Measurements from ENCODE around the gene PCCB. TPM values are rescaled to one million over a fixed set of nuclear protein-coding genes. Genes with fewer than 3 reads are reported as not detected.

PCCB gene
- total and polyA plus RNA-seq, 7 experiments from 2014 or later = 13.6 to 30.9 (median 19.3) TPM

GRCh38 chr3:136293279-136293678, 43.1 kb downstream of the PCCB start:
- no peak overlapping the region for H3K27ac Mint-ChIP-seq
- Histone ChIP-seq H3K9me3 (ENCODE audit: control insufficient read depth in 2 of 3, low read length in 3 of 3) (no peaks in the 10 kb centered on the region), H3K27ac (ENCODE audit: low read depth, low read length) (no peak overlapping the region), H3K27me3 (ENCODE audit: control insufficient read depth in 2 of 2, insufficient read depth in 2 of 2, low read length in 2 of 2) (no peaks in the 10 kb centered on the region), H3K4me3 (ENCODE audit: low read length) (no peak overlapping the region), H3K4me1 (ENCODE audit: control insufficient read depth in 2 of 2, insufficient read depth in 2 of 2, low read length in 2 of 2) (no peaks in the 10 kb centered on the region), H3K36me3 (ENCODE audit: control insufficient read depth in 2 of 3, insufficient read depth in 3 of 3, low read length in 3 of 3) (peaks cover 0 to 43% (median 0%) of the 10 kb centered on the region in 3 experiments)
- H3K27me3 Mint-ChIP-seq = no peaks in the 10 kb centered on the region
- DNase-seq (no peak), ATAC-seq (no peak)
- POLR2A ChIA-PET = no interaction called here
- H3K4me1 Mint-ChIP-seq = peaks cover 0 to 7% (median 5%) of the 10 kb centered on the region in 7 donors
- CTCF ChIA-PET = no interaction called here
- no peaks in the 10 kb centered on the region for H3K9me3 Mint-ChIP-seq
- peaks cover 11 to 72% (median 47%) of the 10 kb centered on the region in 5 donors for H3K36me3 Mint-ChIP-seq
- intact Hi-C loops (cut with micrococcal nuclease) = no loop called here
- no peak overlapping the region for H3K4me3 Mint-ChIP-seq

- H3K9me3 Mint-ChIP-seq = no peaks in the 10 kb centered on the region
These were observed 44.0 kb downstream of the PCCB start for GRCh38 chr3:136294176-136294575.

GRCh38 chr3:136296960-136297359, 46.8 kb downstream of the PCCB start:
- Histone ChIP-seq H3K4me1 (ENCODE audit: control insufficient read depth in 2 of 2, insufficient read depth in 2 of 2, low read length in 2 of 2) (no peaks in the 10 kb centered on the region), H3K27me3 (ENCODE audit: control insufficient read depth in 2 of 2, insufficient read depth in 2 of 2, low read length in 2 of 2) (no peaks in the 10 kb centered on the region), H3K36me3 (ENCODE audit: control insufficient read depth in 2 of 3, insufficient read depth in 3 of 3, low read length in 3 of 3) (peaks cover 0 to 66% (median 15%) of the 10 kb centered on the region in 3 experiments), H3K9me3 (ENCODE audit: control insufficient read depth in 2 of 3, low read length in 3 of 3) (no peaks in the 10 kb centered on the region), H3K4me3 (ENCODE audit: low read length) (no peak overlapping the region), H3K27ac (ENCODE audit: low read depth, low read length) (no peak overlapping the region)
- intact Hi-C loops (cut with micrococcal nuclease) = no loop called here
- POLR2A ChIA-PET = no interaction called here
- Mint-ChIP-seq H3K36me3 (peaks cover 13 to 65% (median 53%) of the 10 kb centered on the region in 5 donors), H3K4me1 (peaks cover 0 to 3% (median 0%) of the 10 kb centered on the region in 7 donors), H3K27me3 (no peaks in the 10 kb centered on the region), H3K27ac (peak overlapping the region in 1 of 9 donors; percentile 18), H3K4me3 (no peak overlapping the region), H3K9me3 (no peaks in the 10 kb centered on the region)
- no peak for DNase-seq
- CTCF ChIA-PET = no interaction called here
- no peak for ATAC-seq

More at GRCh38 chr3:136294176-136294575, 44.0 kb downstream of the PCCB start:
- no peak overlapping the region for H3K27ac ChIP-seq (ENCODE audit: low read depth, low read length)
- no peaks in the 10 kb centered on the region for H3K4me1 ChIP-seq (ENCODE audit: control insufficient read depth in 2 of 2, insufficient read depth in 2 of 2, low read length in 2 of 2)
- DNase-seq = no peak
- no peaks in the 10 kb centered on the region for H3K27me3 ChIP-seq (ENCODE audit: control insufficient read depth in 2 of 2, insufficient read depth in 2 of 2, low read length in 2 of 2)
- peaks cover 0 to 50% (median 6%) of the 10 kb centered on the region in 3 experiments for H3K36me3 ChIP-seq (ENCODE audit: control insufficient read depth in 2 of 3, insufficient read depth in 3 of 3, low read length in 3 of 3)
- ChIA-PET POLR2A (no interaction called here), CTCF (interaction anchor here (0.7 kb wide), 1 partner anchor 239 kb away, joined by 4 read pairs; no protein-coding TSS in a partner anchor)
- Mint-ChIP-seq H3K4me1 (peaks cover 0 to 7% (median 5%) of the 10 kb centered on the region in 7 donors), H3K36me3 (peaks cover 11 to 69% (median 52%) of the 10 kb centered on the region in 5 donors), H3K4me3 (no peak overlapping the region), H3K27me3 (no peaks in the 10 kb centered on the region), H3K27ac (peak overlapping the region in 1 of 9 donors; percentile 21)
- H3K9me3 ChIP-seq (ENCODE audit: control insufficient read depth in 2 of 3, low read length in 3 of 3) = no peaks in the 10 kb centered on the region
- H3K4me3 ChIP-seq (ENCODE audit: low read length) = no peak overlapping the region
- no peak for ATAC-seq
- intact Hi-C loops (cut with micrococcal nuclease) = no loop called here

DNA sequence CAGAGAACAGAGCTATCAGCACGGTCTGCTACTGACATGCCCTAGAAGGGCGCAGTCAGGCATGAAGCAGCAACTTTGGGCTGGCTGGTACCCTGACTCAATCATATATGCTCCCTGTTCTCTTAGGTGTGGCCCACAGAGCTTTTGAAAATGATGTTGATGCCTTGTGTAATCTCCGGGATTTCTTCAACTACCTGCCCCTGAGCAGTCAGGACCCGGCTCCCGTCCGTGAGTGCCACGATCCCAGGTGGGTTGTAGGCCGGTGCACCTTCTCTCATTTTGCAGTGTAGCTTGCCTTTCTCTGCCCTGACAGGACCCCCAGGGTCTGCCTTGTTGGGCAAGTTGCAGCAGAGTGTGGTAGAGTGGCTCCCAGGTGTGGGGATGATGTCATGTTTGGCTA, 47.7 kb downstream of the PCCB start:
- Mint-ChIP-seq H3K4me1 (peaks cover 0 to 3% (median 0%) of the 10 kb centered on the region in 7 donors), H3K4me3 (no peak overlapping the region), H3K27ac (peak overlapping the region in 1 of 9 donors; percentile 42), H3K27me3 (no peaks in the 10 kb centered on the region), H3K9me3 (no peaks in the 10 kb centered on the region), H3K36me3 (peaks cover 12 to 58% (median 47%) of the 10 kb centered on the region in 5 donors)
- ChIA-PET CTCF (no interaction called here), POLR2A (no interaction called here)
- Histone ChIP-seq H3K9me3 (ENCODE audit: control insufficient read depth in 2 of 3, low read length in 3 of 3) (no peaks in the 10 kb centered on the region), H3K27ac (ENCODE audit: low read depth, low read length) (no peak overlapping the region), H3K27me3 (ENCODE audit: control insufficient read depth in 2 of 2, insufficient read depth in 2 of 2, low read length in 2 of 2) (no peaks in the 10 kb centered on the region), H3K4me1 (ENCODE audit: control insufficient read depth in 2 of 2, insufficient read depth in 2 of 2, low read length in 2 of 2) (no peaks in the 10 kb centered on the region), H3K36me3 (ENCODE audit: control insufficient read depth in 2 of 3, insufficient read depth in 3 of 3, low read length in 3 of 3) (peaks cover 0 to 66% (median 15%) of the 10 kb centered on the region in 3 experiments), H3K4me3 (ENCODE audit: low read length) (no peak overlapping the region)
- intact Hi-C loops (cut with micrococcal nuclease) = no loop called here
- ATAC-seq (peak; percentile 29), DNase-seq (no peak)

DNA sequence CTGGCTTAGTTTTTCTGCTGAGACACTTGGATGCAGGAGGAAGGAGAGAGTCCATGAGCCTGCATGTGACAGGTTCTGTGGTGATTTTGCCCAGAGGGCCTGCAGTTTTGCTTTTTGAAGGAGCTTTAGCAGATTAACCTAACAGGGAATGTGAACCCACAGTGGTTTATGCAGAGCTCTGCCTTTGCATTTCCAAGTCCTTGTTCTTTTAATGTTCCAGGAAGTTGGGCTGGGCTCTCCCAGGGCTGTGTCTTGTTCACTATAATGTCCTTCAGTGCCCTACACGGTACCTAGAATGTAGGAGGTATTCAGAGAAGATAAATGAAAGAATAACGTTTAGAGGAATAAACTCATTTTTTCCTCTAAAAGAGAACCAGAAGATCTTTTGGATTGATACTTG, 50.3 kb downstream of the PCCB start:
- no peaks in the 10 kb centered on the region for H3K9me3 ChIP-seq (ENCODE audit: control insufficient read depth in 2 of 3, low read length in 3 of 3)
- H3K4me3 Mint-ChIP-seq = no peak overlapping the region
- peaks cover 0 to under 1% (median 0%) of the 10 kb centered on the region in 11 donors for H3K9me3 Mint-ChIP-seq
- no peaks in the 10 kb centered on the region for H3K4me1 ChIP-seq (ENCODE audit: control insufficient read depth in 2 of 2, insufficient read depth in 2 of 2, low read length in 2 of 2)
- peaks cover 0 to 3% (median 0%) of the 10 kb centered on the region in 7 donors for H3K4me1 Mint-ChIP-seq
- H3K27me3 Mint-ChIP-seq = no peaks in the 10 kb centered on the region
- H3K4me3 ChIP-seq (ENCODE audit: low read length) = no peak overlapping the region
- H3K27me3 ChIP-seq (ENCODE audit: control insufficient read depth in 2 of 2, insufficient read depth in 2 of 2, low read length in 2 of 2) = no peaks in the 10 kb centered on the region
- H3K27ac Mint-ChIP-seq = no peak overlapping the region
- intact Hi-C loops (cut with micrococcal nuclease) = loop anchor here in 1 of 2 donors (1.0 to 10.0 kb wide), 2 partner anchors 8 to 226 kb away; no protein-coding TSS in a partner anchor
- H3K36me3 ChIP-seq (ENCODE audit: control insufficient read depth in 2 of 3, insufficient read depth in 3 of 3, low read length in 3 of 3) = peaks cover 0 to 45% (median 15%) of the 10 kb centered on the region in 3 experiments
- no peak for DNase-seq
- ChIA-PET CTCF (no interaction called here), POLR2A (no interaction called here)
- peaks cover 10 to 52% (median 41%) of the 10 kb centered on the region in 5 donors for H3K36me3 Mint-ChIP-seq
- no peak overlapping the region for H3K27ac ChIP-seq (ENCODE audit: low read depth, low read length)
- ATAC-seq = no peak

- intact Hi-C loops (cut with micrococcal nuclease) = loop anchor here in 1 of 2 donors (1.0 to 10.0 kb wide), 3 partner anchors 231 to 709 kb away; partner anchors contain the start of gene STAG1
- H3K27me3 Mint-ChIP-seq = no peaks in the 10 kb centered on the region
- no peak overlapping the region for H3K27ac Mint-ChIP-seq
- Histone ChIP-seq H3K36me3 (ENCODE audit: control insufficient read depth in 2 of 3, insufficient read depth in 3 of 3, low read length in 3 of 3) (peaks cover 0 to 9% (median 3%) of the 10 kb centered on the region in 3 experiments), H3K27ac (ENCODE audit: low read depth, low read length) (no peak overlapping the region), H3K9me3 (ENCODE audit: control insufficient read depth in 2 of 3, low read length in 3 of 3) (no peaks in the 10 kb centered on the region), H3K4me3 (ENCODE audit: low read length) (no peak overlapping the region), H3K27me3 (ENCODE audit: control insufficient read depth in 2 of 2, insufficient read depth in 2 of 2, low read length in 2 of 2) (no peaks in the 10 kb centered on the region), H3K4me1 (ENCODE audit: control insufficient read depth in 2 of 2, insufficient read depth in 2 of 2, low read length in 2 of 2) (no peaks in the 10 kb centered on the region)
- DNase-seq (peak in 1 of 9 donors; percentile 6), ATAC-seq (no peak)
- peaks cover 0 to 8% (median 0%) of the 10 kb centered on the region in 11 donors for H3K9me3 Mint-ChIP-seq
- no peak overlapping the region for H3K4me3 Mint-ChIP-seq
- ChIA-PET POLR2A (no interaction called here), CTCF (no interaction called here)
- peaks cover 8 to 50% (median 22%) of the 10 kb centered on the region in 5 donors for H3K36me3 Mint-ChIP-seq
- peaks cover 0 to 4% (median 0%) of the 10 kb centered on the region in 7 donors for H3K4me1 Mint-ChIP-seq
These were observed 55.7 kb downstream of the PCCB start for GRCh38 chr3:136305879-136306278.

- H3K27me3 Mint-ChIP-seq = no peaks in the 10 kb centered on the region
- intact Hi-C loops (cut with micrococcal nuclease) = no loop called here
- Histone ChIP-seq H3K4me3 (ENCODE audit: low read length) (no peak overlapping the region), H3K27me3 (ENCODE audit: control insufficient read depth in 2 of 2, insufficient read depth in 2 of 2, low read length in 2 of 2) (no peaks in the 10 kb centered on the region), H3K27ac (ENCODE audit: low read depth, low read length) (no peak overlapping the region), H3K36me3 (ENCODE audit: control insufficient read depth in 2 of 3, insufficient read depth in 3 of 3, low read length in 3 of 3) (no peaks in the 10 kb centered on the region), H3K4me1 (ENCODE audit: control insufficient read depth in 2 of 2, insufficient read depth in 2 of 2, low read length in 2 of 2) (no peaks in the 10 kb centered on the region), H3K9me3 (ENCODE audit: control insufficient read depth in 2 of 3, low read length in 3 of 3) (no peaks in the 10 kb centered on the region)
- peaks cover 0 to 52% (median 32%) of the 10 kb centered on the region in 5 donors for H3K36me3 Mint-ChIP-seq
- H3K9me3 Mint-ChIP-seq = peaks cover 0 to 1% (median 0%) of the 10 kb centered on the region in 11 donors
- H3K4me1 Mint-ChIP-seq = peaks cover 0 to 2% (median 0%) of the 10 kb centered on the region in 7 donors
- H3K4me3 Mint-ChIP-seq = no peak overlapping the region
- ATAC-seq (no peak), DNase-seq (no peak)
- POLR2A ChIA-PET = interaction anchor here (0.6 kb wide), 1 partner anchor 111 kb away, joined by 4 read pairs; no protein-coding TSS in a partner anchor
- H3K27ac Mint-ChIP-seq = peak overlapping the region in 1 of 9 donors; percentile 6
- CTCF ChIA-PET = interaction anchor here (0.6 kb wide), 1 partner anchor 26 kb away, joined by 4 read pairs; no protein-coding TSS in a partner anchor
These were observed 61.1 kb downstream of the PCCB start for GRCh38 chr3:136311261-136311660.
